Sigmoid colon (tissue), 4 donors: Measurements from ENCODE around the gene DNAH17.

ENCODE experiments used
- CTCF ChIP-seq, 4 experiments: fragments of 450-650 bp in 3 of 4; fragments of 200-600 bp in 1 of 4; IDR thresholded peaks; one replicate each; pipeline ENCODE4 v1.5.1; 2016 to 2019; ENCODE audit warnings: antibody characterized with exemption in 4 of 4, mild to moderate bottlenecking in 3 of 4, moderate library complexity in 2 of 4
- EP300 ChIP-seq, 4 donors: sonication (generic); formaldehyde crosslinking; IDR thresholded peaks; one replicate each; pipeline ENCODE4 v1.6.1; 2017; ENCODE audit warnings: antibody characterized with exemption in 4 of 4
- POLR2AphosphoS5 ChIP-seq, 4 donors: sonication (generic); formaldehyde crosslinking; IDR thresholded peaks; one replicate each; pipeline ENCODE4 v1.6.1; 2017; ENCODE audit warnings: antibody characterized with exemption in 4 of 4

GRCh38 chr17:78431692-78431958, 145.6 kb downstream of the DNAH17 start:
- TF ChIP-seq CTCF (IDR thresholded peaks at IDR 0.05) (no peak), EP300 (IDR thresholded peaks at IDR 0.05) (no peak), POLR2AphosphoS5 (IDR thresholded peaks at IDR 0.05) (no peak)
